WTC11 (cell line): ENCODE results near the gene INS. TPM values are rescaled to one million over a fixed set of nuclear protein-coding genes. Genes with fewer than 3 reads are reported as not detected.

ENCODE experiments used
- ATAC-seq: fragments of 200-7000 bp; cut with Tn5 transposase; 2 replicates; pipeline ENCODE4 v1.10.0; 2021; ENCODE audit warnings: mild to moderate bottlenecking, moderate library complexity
- CTCF ChIA-PET: fragments of 300-600 bp; sonication (Branson Sonifier 250); formaldehyde crosslinking; loops from one replicate; lab custom pipeline; 2021; ENCODE audit warnings: antibody characterized with exemption; lab: Charles Lee
- POLR2A ChIA-PET: fragments of 350-600 bp; sonication (Branson Sonifier 250); formaldehyde crosslinking; loops from one replicate; lab custom pipeline; 2021; ENCODE audit warnings: antibody characterized with exemption; lab: Charles Lee
- DNase-seq: peaks from one replicate; pipeline ENCODE4 v3.0.0; 2021; ENCODE audit warnings: low spot score
- H3K27ac Mint-ChIP-seq: 2 replicates; pipeline ENCODE4 v1.8.0; 2021; ENCODE audit warnings: mixed read lengths
- H3K27me3 Mint-ChIP-seq: 2 replicates; pipeline ENCODE4 v1.8.0; 2021; ENCODE audit warnings: low read depth, mild to moderate bottlenecking, moderate library complexity, mixed read lengths
- H3K36me3 Mint-ChIP-seq: 2 replicates; pipeline ENCODE4 v1.8.0; 2021; ENCODE audit warnings: mixed read lengths
- H3K4me1 Mint-ChIP-seq: 2 replicates; pipeline ENCODE4 v1.8.0; 2022; ENCODE audit warnings: mixed read lengths
- H3K4me3 Mint-ChIP-seq: 2 replicates; pipeline ENCODE4 v1.8.0; 2021; ENCODE audit warnings: mild to moderate bottlenecking, moderate library complexity, mixed read lengths
- H3K9me3 Mint-ChIP-seq: 2 replicates; pipeline ENCODE4 v1.8.0; 2021; ENCODE audit warnings: mixed read lengths
- ETV6 ChIP-seq: sonication (generic); formaldehyde crosslinking; IDR thresholded peaks from 2 replicates; pipeline ENCODE4 v1.8.1; 2022; ENCODE audit warnings: mild to moderate bottlenecking, missing genetic modification reagents
- FOXJ3 ChIP-seq: sonication (generic); formaldehyde crosslinking; IDR thresholded peaks from 2 replicates; pipeline ENCODE4 v1.9.0; 2021; ENCODE audit warnings: missing genetic modification reagents, mild to moderate bottlenecking, borderline replicate concordance
- HMGA2 ChIP-seq: fragments of 250-450 bp; sonication (Bioruptor Pico); IDR thresholded peaks from 2 replicates; pipeline ENCODE4 v1.4.0; 2021; ENCODE audit warnings: mild to moderate bottlenecking, moderate library complexity
- MXD4 ChIP-seq: fragments of 250-450 bp; sonication (Bioruptor Pico); IDR thresholded peaks from 2 replicates; pipeline ENCODE4 v1.8.0; 2021; ENCODE audit warnings: mild to moderate bottlenecking, moderate library complexity, borderline replicate concordance
- NFATC4 ChIP-seq: fragments of 250-450 bp; sonication (Bioruptor Pico); IDR thresholded peaks from 2 replicates; pipeline ENCODE4 v1.9.0; 2021; ENCODE audit warnings: mild to moderate bottlenecking
- NFYB ChIP-seq: sonication (generic); formaldehyde crosslinking; conservative IDR thresholded peaks from 2 replicates; pipeline ENCODE4 v1.8.0; 2022; ENCODE audit warnings: low read depth, missing genetic modification reagents
- PRRX2 ChIP-seq: fragments of 250-450 bp; sonication (Bioruptor Pico); IDR thresholded peaks from 2 replicates; pipeline ENCODE4 v1.8.0; 2021; ENCODE audit warnings: mild to moderate bottlenecking
- SMAD4 ChIP-seq: sonication (generic); formaldehyde crosslinking; IDR thresholded peaks from 2 replicates; pipeline ENCODE4 v1.8.0; 2022; ENCODE audit warnings: mild to moderate bottlenecking, missing genetic modification reagents
- SP1 ChIP-seq: sonication (generic); formaldehyde crosslinking; conservative IDR thresholded peaks from 2 replicates; pipeline ENCODE4 v1.8.1; 2022; ENCODE audit warnings: missing genetic modification reagents
- TEAD1 ChIP-seq: sonication (generic); formaldehyde crosslinking; IDR thresholded peaks from 2 replicates; pipeline ENCODE4 v1.8.0; 2022; ENCODE audit warnings: mild to moderate bottlenecking, missing genetic modification reagents
- ZNF121 ChIP-seq: sonication (generic); formaldehyde crosslinking; IDR thresholded peaks from 2 replicates; pipeline ENCODE4 v1.8.0; 2023; ENCODE audit warnings: missing genetic modification reagents
- ZNF232 ChIP-seq: sonication (generic); formaldehyde crosslinking; IDR thresholded peaks from 2 replicates; pipeline ENCODE4 v1.8.0; 2022; ENCODE audit warnings: mild to moderate bottlenecking, missing genetic modification reagents
- total RNA-seq: library from RNA; stranded (reverse); gene quantifications from 3 replicates; pipeline ENCODE4 v1.2.3, GENCODE V29; 2021
- TF ChIP-seq, protein P1 (sequence below): sonication (generic); formaldehyde crosslinking; IDR thresholded peaks from 2 replicates; pipeline ENCODE4 v1.8.1; 2022; ENCODE audit warnings: mild to moderate bottlenecking, missing genetic modification reagents, moderate library complexity, borderline replicate concordance
- TF ChIP-seq, protein P2 (sequence below): sonication (generic); formaldehyde crosslinking; IDR thresholded peaks from 2 replicates; pipeline ENCODE4 v1.8.0; 2022; ENCODE audit warnings: missing genetic modification reagents
- TF ChIP-seq, protein P3 (sequence below): sonication (generic); formaldehyde crosslinking; IDR thresholded peaks from 2 replicates; pipeline ENCODE4 v1.8.1; 2022; ENCODE audit warnings: missing genetic modification reagents, borderline replicate concordance
- TF ChIP-seq, protein P4 (sequence below): sonication (generic); formaldehyde crosslinking; conservative IDR thresholded peaks from 2 replicates; pipeline ENCODE4 v1.8.1; 2023; ENCODE audit warnings: mild to moderate bottlenecking, low read depth, missing genetic modification reagents, moderate library complexity
- TF ChIP-seq, protein P5 (sequence below): sonication (generic); formaldehyde crosslinking; IDR thresholded peaks from 2 replicates; pipeline ENCODE4 v1.8.1; 2023; ENCODE audit warnings: mild to moderate bottlenecking, missing genetic modification reagents, borderline replicate concordance
- TF ChIP-seq, protein P6 (sequence below): fragments of 200-600 bp; IDR thresholded peaks from 2 replicates; pipeline ENCODE4 v1.8.0; 2022; ENCODE audit warnings: antibody characterized with exemption
- TF ChIP-seq, protein P7 (sequence below): sonication (generic); formaldehyde crosslinking; IDR thresholded peaks from 2 replicates; pipeline ENCODE4 v1.8.1; 2022; ENCODE audit warnings: mild to moderate bottlenecking, moderate library complexity, missing genetic modification reagents

The INS gene
- total RNA-seq, 1 experiment from 2014 or later = not detected

DNA sequence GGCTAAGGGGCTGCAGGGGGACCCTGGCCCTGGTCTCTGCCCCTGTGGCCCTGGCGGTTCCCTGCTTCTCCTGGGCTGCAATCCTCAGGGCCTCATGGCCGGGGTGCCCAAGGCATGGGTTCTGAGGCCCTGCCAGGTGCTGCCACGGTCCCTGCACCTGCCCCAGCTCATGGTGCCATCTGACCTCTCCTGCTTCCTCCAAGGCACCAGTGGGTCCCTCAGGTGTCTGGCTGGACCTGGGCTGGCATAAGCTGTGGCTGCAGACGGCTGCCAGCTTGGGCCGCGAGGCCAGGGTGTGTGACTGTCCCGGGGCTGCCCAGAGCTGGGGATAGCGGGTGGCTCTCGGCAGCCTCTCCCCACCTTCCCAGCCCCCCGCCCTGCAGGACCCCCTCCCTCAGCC, 2.0 kb downstream of the INS start:
- Mint-ChIP-seq H3K36me3 (no peaks in the 10 kb centered on the region), H3K27ac (no peak overlapping the region), H3K9me3 (no peaks in the 10 kb centered on the region), H3K4me3 (no peak overlapping the region), H3K27me3 (no peaks in the 10 kb centered on the region), H3K4me1 (no peaks in the 10 kb centered on the region)
- POLR2A ChIA-PET = no interaction called here
- CTCF ChIA-PET = interaction anchor here (0.6 to 18.6 kb wide), 9 partner anchors 8 to 654 kb away, joined by 3 to 761 read pairs (median 3); no protein-coding TSS in a partner anchor
- ATAC-seq (no peak), DNase-seq (no peak)
- TF ChIP-seq MXD4 (CRISPR knock-in tag) (no peak), FOXJ3 (CRISPR knock-in tag) (no peak), ZNF121 (no peak), ETV6 (no peak), PRRX2 (CRISPR knock-in tag) (no peak), ZNF232 (CRISPR knock-in tag) (no peak), NFATC4 (CRISPR knock-in tag) (no peak), TEAD1 (no peak), SMAD4 (no peak), NFYB (CRISPR knock-in tag) (no peak)
- TF ChIP-seq, protein P1, sequence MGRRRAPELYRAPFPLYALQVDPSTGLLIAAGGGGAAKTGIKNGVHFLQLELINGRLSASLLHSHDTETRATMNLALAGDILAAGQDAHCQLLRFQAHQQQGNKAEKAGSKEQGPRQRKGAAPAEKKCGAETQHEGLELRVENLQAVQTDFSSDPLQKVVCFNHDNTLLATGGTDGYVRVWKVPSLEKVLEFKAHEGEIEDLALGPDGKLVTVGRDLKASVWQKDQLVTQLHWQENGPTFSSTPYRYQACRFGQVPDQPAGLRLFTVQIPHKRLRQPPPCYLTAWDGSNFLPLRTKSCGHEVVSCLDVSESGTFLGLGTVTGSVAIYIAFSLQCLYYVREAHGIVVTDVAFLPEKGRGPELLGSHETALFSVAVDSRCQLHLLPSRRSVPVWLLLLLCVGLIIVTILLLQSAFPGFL (CRISPR knock-in tag) = no peak
- TF ChIP-seq, protein P2, sequence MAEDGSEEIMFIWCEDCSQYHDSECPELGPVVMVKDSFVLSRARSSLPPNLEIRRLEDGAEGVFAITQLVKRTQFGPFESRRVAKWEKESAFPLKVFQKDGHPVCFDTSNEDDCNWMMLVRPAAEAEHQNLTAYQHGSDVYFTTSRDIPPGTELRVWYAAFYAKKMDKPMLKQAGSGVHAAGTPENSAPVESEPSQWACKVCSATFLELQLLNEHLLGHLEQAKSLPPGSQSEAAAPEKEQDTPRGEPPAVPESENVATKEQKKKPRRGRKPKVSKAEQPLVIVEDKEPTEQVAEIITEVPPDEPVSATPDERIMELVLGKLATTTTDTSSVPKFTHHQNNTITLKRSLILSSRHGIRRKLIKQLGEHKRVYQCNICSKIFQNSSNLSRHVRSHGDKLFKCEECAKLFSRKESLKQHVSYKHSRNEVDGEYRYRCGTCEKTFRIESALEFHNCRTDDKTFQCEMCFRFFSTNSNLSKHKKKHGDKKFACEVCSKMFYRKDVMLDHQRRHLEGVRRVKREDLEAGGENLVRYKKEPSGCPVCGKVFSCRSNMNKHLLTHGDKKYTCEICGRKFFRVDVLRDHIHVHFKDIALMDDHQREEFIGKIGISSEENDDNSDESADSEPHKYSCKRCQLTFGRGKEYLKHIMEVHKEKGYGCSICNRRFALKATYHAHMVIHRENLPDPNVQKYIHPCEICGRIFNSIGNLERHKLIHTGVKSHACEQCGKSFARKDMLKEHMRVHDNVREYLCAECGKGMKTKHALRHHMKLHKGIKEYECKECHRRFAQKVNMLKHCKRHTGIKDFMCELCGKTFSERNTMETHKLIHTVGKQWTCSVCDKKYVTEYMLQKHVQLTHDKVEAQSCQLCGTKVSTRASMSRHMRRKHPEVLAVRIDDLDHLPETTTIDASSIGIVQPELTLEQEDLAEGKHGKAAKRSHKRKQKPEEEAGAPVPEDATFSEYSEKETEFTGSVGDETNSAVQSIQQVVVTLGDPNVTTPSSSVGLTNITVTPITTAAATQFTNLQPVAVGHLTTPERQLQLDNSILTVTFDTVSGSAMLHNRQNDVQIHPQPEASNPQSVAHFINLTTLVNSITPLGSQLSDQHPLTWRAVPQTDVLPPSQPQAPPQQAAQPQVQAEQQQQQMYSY (CRISPR knock-in tag) = no peak
- TF ChIP-seq, protein P3, sequence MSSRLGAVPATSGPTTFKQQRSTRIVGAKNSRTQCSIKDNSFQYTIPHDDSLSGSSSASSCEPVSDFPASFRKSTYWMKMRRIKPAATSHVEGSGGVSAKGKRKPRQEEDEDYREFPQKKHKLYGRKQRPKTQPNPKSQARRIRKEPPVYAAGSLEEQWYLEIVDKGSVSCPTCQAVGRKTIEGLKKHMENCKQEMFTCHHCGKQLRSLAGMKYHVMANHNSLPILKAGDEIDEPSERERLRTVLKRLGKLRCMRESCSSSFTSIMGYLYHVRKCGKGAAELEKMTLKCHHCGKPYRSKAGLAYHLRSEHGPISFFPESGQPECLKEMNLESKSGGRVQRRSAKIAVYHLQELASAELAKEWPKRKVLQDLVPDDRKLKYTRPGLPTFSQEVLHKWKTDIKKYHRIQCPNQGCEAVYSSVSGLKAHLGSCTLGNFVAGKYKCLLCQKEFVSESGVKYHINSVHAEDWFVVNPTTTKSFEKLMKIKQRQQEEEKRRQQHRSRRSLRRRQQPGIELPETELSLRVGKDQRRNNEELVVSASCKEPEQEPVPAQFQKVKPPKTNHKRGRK = no peak

DNA sequence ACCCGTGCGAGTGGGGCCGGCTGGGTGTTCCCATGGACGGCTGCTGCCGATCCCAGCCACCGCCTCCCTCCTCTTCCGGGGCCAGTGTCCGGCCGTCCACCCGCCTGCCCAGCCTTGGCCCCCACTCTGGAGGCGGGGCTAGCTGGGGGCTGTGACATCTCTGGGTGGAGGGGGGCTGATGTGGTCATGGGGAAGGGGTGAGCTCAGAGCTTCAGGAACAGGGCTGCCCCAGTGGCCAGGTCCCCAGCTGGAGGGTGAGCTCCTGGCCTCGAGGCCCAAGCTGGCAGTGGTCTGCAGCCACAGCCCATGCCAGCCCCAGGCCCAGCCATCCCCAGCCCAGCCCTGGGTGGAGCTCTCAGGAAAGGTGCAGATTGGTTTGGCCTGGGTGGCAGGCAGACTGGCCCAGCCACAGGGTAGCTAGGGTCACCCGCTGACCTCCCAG, 2.7 kb downstream of the INS start:
- no peak for DNase-seq
- Mint-ChIP-seq H3K9me3 (no peaks in the 10 kb centered on the region), H3K4me3 (no peak overlapping the region), H3K27ac (no peak overlapping the region), H3K27me3 (no peaks in the 10 kb centered on the region), H3K36me3 (no peaks in the 10 kb centered on the region), H3K4me1 (no peaks in the 10 kb centered on the region)
- ChIA-PET POLR2A (no interaction called here), CTCF (interaction anchor here (0.5 to 18.6 kb wide), 9 partner anchors 9 to 394 kb away, joined by 3 to 761 read pairs (median 4); no protein-coding TSS in a partner anchor)
- no peak for ATAC-seq
- TF ChIP-seq, protein P4, sequence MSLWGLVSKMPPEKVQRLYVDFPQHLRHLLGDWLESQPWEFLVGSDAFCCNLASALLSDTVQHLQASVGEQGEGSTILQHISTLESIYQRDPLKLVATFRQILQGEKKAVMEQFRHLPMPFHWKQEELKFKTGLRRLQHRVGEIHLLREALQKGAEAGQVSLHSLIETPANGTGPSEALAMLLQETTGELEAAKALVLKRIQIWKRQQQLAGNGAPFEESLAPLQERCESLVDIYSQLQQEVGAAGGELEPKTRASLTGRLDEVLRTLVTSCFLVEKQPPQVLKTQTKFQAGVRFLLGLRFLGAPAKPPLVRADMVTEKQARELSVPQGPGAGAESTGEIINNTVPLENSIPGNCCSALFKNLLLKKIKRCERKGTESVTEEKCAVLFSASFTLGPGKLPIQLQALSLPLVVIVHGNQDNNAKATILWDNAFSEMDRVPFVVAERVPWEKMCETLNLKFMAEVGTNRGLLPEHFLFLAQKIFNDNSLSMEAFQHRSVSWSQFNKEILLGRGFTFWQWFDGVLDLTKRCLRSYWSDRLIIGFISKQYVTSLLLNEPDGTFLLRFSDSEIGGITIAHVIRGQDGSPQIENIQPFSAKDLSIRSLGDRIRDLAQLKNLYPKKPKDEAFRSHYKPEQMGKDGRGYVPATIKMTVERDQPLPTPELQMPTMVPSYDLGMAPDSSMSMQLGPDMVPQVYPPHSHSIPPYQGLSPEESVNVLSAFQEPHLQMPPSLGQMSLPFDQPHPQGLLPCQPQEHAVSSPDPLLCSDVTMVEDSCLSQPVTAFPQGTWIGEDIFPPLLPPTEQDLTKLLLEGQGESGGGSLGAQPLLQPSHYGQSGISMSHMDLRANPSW (CRISPR knock-in tag) = no peak
- TF ChIP-seq, protein P5, sequence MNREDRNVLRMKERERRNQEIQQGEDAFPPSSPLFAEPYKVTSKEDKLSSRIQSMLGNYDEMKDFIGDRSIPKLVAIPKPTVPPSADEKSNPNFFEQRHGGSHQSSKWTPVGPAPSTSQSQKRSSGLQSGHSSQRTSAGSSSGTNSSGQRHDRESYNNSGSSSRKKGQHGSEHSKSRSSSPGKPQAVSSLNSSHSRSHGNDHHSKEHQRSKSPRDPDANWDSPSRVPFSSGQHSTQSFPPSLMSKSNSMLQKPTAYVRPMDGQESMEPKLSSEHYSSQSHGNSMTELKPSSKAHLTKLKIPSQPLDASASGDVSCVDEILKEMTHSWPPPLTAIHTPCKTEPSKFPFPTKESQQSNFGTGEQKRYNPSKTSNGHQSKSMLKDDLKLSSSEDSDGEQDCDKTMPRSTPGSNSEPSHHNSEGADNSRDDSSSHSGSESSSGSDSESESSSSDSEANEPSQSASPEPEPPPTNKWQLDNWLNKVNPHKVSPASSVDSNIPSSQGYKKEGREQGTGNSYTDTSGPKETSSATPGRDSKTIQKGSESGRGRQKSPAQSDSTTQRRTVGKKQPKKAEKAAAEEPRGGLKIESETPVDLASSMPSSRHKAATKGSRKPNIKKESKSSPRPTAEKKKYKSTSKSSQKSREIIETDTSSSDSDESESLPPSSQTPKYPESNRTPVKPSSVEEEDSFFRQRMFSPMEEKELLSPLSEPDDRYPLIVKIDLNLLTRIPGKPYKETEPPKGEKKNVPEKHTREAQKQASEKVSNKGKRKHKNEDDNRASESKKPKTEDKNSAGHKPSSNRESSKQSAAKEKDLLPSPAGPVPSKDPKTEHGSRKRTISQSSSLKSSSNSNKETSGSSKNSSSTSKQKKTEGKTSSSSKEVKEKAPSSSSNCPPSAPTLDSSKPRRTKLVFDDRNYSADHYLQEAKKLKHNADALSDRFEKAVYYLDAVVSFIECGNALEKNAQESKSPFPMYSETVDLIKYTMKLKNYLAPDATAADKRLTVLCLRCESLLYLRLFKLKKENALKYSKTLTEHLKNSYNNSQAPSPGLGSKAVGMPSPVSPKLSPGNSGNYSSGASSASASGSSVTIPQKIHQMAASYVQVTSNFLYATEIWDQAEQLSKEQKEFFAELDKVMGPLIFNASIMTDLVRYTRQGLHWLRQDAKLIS (CRISPR knock-in tag) = no peak
- TF ChIP-seq HMGA2 (CRISPR knock-in tag) = no peak
- TF ChIP-seq, protein P6, sequence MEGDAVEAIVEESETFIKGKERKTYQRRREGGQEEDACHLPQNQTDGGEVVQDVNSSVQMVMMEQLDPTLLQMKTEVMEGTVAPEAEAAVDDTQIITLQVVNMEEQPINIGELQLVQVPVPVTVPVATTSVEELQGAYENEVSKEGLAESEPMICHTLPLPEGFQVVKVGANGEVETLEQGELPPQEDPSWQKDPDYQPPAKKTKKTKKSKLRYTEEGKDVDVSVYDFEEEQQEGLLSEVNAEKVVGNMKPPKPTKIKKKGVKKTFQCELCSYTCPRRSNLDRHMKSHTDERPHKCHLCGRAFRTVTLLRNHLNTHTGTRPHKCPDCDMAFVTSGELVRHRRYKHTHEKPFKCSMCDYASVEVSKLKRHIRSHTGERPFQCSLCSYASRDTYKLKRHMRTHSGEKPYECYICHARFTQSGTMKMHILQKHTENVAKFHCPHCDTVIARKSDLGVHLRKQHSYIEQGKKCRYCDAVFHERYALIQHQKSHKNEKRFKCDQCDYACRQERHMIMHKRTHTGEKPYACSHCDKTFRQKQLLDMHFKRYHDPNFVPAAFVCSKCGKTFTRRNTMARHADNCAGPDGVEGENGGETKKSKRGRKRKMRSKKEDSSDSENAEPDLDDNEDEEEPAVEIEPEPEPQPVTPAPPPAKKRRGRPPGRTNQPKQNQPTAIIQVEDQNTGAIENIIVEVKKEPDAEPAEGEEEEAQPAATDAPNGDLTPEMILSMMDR = no peak
- TF ChIP-seq TEAD1 = no peak
- no peak for TF ChIP-seq SP1 (CRISPR knock-in tag)
- TF ChIP-seq, protein P7, sequence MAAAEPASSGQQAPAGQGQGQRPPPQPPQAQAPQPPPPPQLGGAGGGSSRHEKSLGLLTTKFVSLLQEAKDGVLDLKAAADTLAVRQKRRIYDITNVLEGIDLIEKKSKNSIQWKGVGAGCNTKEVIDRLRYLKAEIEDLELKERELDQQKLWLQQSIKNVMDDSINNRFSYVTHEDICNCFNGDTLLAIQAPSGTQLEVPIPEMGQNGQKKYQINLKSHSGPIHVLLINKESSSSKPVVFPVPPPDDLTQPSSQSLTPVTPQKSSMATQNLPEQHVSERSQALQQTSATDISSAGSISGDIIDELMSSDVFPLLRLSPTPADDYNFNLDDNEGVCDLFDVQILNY (CRISPR knock-in tag) = no peak
